ENCODE results near the gene FOXQ1. TPM values are rescaled to one million over a fixed set of nuclear protein-coding genes. Genes with fewer than 3 reads are reported as not detected.

FOXQ1 gene
- total and polyA plus RNA-seq, 2 of the 13 experiments (the other 11 are each of a cell fraction or from before 2014, with no cell fraction given): 35.2 to 39.8 TPM

DNA sequence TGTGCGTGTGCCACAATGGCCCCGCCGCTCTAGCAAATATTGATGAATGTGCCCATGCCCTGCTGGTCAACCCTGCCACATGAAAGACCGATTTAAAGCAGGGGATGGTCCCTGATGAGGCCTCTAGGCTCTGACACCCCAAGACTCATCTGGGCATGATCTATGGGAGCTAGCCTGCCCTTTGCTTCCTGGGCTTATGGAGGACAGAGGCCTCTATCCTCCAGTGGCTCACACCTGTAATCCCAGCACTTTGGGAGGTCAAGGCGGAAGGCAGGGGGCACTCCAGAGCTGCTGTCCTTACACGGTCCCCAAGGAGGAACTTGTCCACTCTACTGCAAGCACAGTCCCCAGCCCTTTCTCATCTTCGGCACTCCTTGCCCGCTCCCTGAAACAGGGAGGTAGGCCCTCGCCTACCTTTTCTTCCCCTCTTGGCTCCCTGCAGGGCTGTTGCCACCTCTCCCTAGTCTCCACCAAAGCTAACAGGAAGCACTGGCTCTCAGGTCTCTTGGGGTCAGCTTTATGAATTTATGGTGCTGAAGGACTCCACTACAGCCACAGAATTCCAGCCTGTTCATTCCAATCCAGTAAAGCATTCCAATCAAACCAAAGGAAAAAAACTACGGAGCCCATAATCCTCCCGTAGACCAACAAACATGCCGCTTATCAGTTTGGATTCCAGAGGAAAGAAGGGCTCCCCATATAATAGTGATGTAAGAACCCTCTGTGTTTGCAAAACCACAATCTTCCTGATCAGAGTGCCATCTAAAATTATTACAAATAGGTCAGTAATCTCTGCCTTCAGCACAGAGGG is 48.7 kb upstream of the FOXQ1 start (continued):
- TF ChIP-seq, protein P1, sequence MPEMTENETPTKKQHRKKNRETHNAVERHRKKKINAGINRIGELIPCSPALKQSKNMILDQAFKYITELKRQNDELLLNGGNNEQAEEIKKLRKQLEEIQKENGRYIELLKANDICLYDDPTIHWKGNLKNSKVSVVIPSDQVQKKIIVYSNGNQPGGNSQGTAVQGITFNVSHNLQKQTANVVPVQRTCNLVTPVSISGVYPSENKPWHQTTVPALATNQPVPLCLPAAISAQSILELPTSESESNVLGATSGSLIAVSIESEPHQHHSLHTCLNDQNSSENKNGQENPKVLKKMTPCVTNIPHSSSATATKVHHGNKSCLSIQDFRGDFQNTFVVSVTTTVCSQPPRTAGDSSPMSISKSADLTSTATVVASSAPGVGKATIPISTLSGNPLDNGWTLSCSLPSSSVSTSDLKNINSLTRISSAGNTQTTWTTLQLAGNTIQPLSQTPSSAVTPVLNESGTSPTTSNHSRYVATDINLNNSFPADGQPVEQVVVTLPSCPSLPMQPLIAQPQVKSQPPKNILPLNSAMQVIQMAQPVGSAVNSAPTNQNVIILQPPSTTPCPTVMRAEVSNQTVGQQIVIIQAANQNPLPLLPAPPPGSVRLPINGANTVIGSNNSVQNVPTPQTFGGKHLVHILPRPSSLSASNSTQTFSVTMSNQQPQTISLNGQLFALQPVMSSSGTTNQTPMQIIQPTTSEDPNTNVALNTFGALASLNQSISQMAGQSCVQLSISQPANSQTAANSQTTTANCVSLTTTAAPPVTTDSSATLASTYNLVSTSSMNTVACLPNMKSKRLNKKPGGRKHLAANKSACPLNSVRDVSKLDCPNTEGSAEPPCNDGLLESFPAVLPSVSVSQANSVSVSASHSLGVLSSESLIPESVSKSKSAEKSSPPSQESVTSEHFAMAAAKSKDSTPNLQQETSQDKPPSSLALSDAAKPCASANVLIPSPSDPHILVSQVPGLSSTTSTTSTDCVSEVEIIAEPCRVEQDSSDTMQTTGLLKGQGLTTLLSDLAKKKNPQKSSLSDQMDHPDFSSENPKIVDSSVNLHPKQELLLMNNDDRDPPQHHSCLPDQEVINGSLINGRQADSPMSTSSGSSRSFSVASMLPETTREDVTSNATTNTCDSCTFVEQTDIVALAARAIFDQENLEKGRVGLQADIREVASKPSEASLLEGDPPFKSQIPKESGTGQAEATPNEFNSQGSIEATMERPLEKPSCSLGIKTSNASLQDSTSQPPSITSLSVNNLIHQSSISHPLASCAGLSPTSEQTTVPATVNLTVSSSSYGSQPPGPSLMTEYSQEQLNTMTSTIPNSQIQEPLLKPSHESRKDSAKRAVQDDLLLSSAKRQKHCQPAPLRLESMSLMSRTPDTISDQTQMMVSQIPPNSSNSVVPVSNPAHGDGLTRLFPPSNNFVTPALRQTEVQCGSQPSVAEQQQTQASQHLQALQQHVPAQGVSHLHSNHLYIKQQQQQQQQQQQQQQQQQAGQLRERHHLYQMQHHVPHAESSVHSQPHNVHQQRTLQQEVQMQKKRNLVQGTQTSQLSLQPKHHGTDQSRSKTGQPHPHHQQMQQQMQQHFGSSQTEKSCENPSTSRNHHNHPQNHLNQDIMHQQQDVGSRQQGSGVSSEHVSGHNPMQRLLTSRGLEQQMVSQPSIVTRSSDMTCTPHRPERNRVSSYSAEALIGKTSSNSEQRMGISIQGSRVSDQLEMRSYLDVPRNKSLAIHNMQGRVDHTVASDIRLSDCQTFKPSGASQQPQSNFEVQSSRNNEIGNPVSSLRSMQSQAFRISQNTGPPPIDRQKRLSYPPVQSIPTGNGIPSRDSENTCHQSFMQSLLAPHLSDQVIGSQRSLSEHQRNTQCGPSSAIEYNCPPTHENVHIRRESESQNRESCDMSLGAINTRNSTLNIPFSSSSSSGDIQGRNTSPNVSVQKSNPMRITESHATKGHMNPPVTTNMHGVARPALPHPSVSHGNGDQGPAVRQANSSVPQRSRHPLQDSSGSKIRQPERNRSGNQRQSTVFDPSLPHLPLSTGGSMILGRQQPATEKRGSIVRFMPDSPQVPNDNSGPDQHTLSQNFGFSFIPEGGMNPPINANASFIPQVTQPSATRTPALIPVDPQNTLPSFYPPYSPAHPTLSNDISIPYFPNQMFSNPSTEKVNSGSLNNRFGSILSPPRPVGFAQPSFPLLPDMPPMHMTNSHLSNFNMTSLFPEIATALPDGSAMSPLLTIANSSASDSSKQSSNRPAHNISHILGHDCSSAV (CRISPR knock-in tag; IDR thresholded peaks at IDR 0.05; ENCODE audit: borderline replicate concordance): no peak
- TF ChIP-seq ZNF597 (CRISPR knock-in tag; IDR thresholded peaks at IDR 0.05) (no peak), SATB2 (CRISPR knock-in tag; IDR thresholded peaks at IDR 0.05) (0 out of 2 replicates have a peak, but pooled peaks have one; percentile 13), ETS1 (CRISPR knock-in tag; IDR thresholded peaks at IDR 0.05) (no peak), ZNF569 (CRISPR knock-in tag; IDR thresholded peaks at IDR 0.05; ENCODE audit: borderline replicate concordance) (no peak), ZFAT (CRISPR knock-in tag; conservative IDR thresholded peaks at IDR 0.05) (no peak), TERF1 (CRISPR knock-in tag; IDR thresholded peaks at IDR 0.05) (no peak), FOXO1 (CRISPR knock-in tag; IDR thresholded peaks at IDR 0.05) (no peak), ZNF235 (CRISPR knock-in tag; IDR thresholded peaks at IDR 0.05; ENCODE audit: borderline replicate concordance) (no peak), POLR2AphosphoS5 (IDR thresholded peaks at IDR 0.05; ENCODE audit: low read depth, low read length) (peak; percentile 36), ZNF782 (CRISPR knock-in tag; IDR thresholded peaks at IDR 0.05; ENCODE audit: borderline replicate concordance) (peak; percentile 10; the same call in 1 of the 2 replicates), RAD21 (CRISPR knock-in tag; IDR thresholded peaks at IDR 0.05) (peak; percentile 87), XRCC5 (optimal IDR thresholded peaks at IDR 0.05; ENCODE audit: low read length) (peak; percentile 22)
- TF ChIP-seq, protein P2, sequence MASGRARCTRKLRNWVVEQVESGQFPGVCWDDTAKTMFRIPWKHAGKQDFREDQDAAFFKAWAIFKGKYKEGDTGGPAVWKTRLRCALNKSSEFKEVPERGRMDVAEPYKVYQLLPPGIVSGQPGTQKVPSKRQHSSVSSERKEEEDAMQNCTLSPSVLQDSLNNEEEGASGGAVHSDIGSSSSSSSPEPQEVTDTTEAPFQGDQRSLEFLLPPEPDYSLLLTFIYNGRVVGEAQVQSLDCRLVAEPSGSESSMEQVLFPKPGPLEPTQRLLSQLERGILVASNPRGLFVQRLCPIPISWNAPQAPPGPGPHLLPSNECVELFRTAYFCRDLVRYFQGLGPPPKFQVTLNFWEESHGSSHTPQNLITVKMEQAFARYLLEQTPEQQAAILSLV (CRISPR knock-in tag; IDR thresholded peaks at IDR 0.05; ENCODE audit: borderline replicate concordance): no peak
